NCI-H748 treated with DMSO at 0.1 percent for 48 hours (cell line): Measurements from ENCODE around the gene SLC37A4.
A peak's percentile ranks its signal among the peaks of the same experiment; 100 is the strongest.
"Not testable (repeated sequence)": the region's sequence is repeated elsewhere in the genome, so short reads cannot be mapped to it uniquely, and the experiment has no call there.

Experiments used
- DNase-seq: peaks from one replicate; lab custom pipeline; 2025; lab: John Stamatoyannopoulos, UW

The SLC37A4 gene

DNA sequence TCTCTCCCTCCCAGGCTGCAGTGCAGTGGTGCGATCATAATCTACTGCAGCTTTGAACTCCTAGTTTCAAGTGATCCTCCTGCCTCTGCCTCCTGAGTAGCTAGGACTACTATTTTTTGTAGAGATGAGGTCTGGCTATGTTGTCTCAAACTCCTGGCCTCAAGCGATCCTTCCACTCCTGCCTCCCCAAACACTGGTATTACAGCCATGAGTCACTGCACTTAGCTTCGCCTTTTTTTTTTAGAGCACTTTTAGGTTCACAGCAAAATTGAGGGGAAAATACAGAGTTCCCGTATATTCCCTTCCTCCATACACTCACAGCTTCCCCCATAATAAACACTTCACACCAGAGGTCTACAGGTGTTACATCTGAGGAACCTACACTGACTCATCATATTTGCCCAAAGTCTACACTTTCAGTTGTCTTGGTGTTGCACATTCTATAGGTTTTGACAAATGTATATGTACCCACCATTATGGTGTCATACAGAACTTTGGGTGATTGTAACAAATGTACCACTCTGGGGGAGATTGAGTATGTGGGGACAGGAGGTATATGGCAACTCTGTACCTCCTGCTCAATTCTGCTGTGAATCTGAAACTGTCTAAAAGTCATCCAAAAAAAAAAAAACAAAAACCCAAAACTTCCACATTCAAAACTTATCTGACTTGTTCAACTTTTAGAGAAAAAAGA, 11.3 kb upstream of the SLC37A4 start:
- DNase-seq = no peak

DNA sequence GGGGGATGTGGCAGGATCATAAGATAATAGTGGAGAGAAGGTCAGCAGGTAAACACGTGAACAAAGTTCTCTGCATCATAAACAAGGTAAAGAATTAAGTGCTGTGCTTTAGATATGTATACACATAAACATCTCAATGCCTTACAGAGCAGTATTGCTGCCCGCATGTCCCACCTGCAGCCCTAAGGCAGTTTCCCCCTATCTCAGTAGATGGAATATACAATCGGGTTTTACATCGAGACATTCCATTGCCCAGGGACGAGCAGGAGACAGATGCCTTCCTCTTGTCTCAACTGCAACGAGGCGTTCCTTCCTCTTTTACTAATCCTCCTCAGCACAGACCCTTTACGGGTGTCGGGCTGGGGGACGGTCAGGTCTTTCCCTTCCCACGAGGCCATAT, 8.8 kb upstream of the SLC37A4 start:
- not testable (repeated sequence) for DNase-seq

DNA sequence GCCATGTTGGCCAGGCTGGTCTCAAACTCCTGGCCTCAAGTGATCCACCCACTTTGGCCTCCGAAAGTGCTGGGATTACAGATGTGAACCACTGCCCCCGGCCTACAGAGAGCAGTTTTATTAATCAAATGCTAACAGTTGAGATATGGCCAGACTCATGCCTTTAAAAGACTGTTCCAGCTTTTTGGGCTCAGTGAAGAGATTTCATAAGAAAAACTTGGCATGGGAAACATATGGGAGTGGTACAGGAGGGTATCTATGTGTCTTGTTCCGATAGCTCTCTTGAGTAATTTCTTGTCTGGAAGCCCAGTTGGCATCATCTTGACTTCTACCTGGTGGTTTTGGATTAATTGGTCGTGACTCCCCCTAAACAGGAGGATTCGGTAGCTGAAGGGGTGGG, 8.2 kb upstream of the SLC37A4 start:
- no peak for DNase-seq

DNA sequence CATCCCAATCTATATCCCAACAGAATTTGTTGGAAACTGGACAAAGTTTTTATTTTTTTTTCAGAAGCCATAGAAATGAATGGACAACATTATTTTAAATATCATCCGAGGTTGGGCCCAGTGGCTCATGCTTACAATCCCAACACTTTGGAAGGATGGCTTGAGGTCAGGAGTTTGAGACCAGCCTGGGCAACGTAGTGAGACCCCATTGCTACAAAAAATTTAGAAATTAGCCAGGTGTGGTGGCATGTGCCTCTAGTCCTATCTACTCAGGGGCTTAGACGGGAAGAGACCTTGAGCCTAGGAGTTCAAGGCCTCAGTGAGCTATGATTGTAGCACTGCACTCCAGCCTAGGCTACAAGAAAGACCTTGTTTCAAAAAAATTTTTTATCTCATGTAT, 4.1 kb upstream of the SLC37A4 start:
- DNase-seq = no peak

DNA sequence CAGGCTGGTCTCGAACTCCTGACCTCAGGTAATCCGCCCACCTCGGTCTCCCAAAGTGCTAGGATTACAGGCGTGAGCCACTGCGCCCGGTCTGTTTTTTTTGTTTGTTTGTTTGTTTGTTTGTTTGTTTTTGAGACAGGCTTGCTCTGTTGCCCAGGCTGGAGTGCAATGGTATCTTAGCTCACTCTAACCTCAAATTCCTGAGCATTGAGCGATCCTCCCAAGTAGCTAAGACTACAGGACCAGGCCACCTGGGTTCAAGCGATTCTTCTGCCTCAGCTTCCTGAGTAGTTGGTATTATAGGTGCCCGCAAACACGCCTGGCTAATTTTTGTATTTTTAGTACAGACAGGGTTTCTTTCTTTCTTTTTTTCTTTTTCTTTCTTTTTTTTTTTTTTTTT, 2.7 kb upstream of the SLC37A4 start:
- not testable (repeated sequence) for DNase-seq

DNA sequence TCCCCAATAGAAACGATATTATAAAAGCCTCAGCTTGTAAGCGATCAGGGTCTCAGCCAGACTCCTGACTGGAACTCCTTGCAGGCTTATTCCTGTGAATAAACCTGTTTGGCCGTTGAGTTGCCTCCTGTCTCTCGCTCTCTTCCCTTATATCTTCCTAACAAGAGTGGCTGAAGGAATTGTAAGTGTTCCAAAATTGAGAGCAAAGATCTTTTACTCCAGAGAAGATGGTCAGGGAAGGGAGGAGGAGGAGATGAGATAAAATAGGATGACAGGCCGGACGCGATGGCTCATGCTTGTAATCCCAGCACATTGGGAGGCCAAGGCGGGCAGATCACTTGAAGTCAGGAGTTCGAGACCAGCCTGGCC, 1.2 kb upstream of the SLC37A4 start:
- DNase-seq = no peak

DNA sequence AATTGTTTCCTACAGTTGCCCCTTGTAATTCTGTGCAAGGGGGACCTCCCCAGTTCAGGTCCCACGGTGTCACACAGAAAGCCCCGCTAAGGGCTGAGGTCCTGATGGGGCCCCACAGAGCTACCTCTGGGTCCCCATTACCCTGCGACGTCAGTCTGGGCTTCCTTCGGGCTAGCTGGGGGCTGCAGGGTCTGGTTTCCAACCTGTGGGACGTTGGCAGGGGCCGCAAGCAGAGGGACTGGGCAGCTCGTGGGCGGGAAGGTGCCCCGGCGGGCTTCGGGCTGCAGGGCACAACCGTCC, 698 bp downstream of the SLC37A4 start:
- no peak for DNase-seq

DNA sequence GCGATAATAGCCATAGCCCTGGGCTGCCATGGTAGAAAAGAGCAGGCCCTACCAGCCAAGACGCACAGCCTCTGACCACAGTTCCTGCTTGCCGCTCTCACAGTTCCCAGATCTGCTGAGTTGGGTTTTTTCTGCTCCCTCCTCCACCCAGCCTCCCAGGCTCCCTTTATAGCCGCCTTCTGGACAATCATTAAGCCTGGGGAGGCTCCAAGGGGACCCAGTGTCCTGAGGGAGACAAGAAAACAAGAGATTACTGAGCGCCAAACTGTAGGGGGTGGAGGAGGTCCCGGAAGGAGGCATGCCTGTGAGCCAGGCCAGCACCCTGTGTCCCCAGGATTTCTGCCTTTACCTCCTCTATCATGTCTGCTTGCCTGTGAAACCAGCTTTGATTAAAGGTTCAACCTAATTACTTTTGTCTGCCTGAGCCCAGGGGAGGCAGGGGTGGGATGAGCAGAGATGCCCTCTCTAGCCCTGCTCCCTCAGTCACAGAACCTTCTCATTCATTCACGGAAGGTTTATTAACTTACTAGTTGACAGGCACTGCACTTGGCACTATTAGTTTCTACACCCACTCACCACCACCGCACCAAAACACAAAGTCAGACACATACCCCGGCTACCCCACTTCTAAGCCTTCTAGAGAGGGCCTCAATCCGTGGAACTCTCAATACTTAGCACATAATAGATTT, 1.2 kb downstream of the SLC37A4 start:
- DNase-seq = no peak

DNA sequence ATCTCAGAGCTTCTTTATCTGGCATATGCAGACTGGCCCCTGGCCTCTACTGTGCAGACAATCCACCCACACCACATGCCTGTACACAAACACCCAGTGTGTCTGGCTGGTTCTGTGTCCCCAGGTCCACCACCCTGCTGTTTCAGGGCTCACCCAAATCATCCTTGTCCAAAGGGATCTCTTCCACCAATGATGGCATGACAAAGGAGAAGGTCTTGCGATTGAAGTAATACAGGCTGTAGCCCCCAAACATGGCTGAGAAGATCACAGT, 1.7 kb downstream of the SLC37A4 start:
- no peak for DNase-seq

DNA sequence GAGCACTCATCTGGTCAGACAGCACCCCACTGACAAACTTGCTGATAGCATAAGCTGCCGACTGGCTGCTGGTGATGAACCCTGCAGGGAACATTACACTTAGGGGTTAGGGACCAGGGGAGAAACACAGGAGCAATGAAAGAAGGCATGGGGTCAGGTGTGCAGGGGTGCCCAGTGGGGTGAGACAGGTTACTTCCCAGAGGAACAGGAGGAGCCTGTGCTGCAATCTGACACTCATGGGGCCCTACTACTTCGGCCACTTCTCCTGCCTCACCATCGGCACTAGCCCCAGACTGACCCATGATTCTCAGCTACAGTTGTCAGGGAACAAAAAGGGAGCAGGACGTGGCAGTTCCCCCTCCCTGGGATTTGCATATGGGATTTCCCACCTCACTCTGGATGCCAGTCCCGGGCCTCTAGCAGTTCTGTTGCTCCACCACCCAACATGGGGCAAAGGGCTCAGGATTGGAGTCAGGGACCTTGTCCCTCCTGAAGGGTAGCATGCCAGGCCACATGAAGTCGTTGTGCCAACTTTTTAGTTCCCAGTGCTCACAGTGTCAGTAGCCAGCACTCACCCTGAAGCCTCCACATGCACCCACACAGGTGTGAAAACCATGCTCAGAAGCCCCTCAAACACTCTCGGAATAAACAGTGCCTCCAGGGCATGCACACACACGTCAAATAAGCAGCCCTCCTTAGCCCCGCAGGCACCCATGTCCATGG, 2.2 kb downstream of the SLC37A4 start:
- no peak for DNase-seq

DNA sequence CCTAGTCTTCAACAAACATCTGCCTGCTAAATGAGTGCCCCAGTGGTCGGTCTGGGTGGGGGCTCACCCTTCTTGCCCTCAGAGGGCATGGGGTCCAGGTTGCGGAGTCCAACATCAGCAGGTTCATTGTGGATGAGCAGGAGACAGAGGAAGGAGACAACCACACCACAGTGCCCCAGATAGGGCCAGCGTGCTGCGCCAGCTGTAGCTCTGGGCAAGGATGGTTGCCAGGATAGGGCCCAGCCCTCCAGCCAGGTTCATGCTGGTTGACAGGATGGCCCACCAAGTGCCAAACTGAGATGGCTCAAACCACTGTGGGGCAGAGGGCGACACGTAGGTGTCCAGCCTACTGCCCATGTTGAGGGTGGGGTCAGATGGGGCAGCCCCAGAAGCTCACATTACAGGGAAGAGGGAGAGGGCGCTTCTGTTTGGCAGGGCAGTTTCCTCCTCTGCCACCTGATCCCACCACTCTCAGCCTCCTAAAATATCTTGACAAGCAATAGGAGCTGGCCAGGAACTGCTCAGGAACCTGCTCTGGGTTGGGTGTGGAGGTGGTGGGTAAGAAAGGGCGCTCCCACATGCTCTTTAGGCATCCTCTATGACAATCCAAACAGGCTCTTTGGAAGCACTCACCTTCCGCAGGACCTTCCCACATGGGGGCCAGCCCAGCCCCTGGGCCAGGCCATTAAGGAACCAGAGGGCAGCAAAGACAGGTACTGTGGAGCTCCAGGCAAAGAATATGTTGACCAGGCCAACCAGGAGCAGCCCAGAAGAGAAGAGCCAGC, 2.9 kb downstream of the SLC37A4 start:
- DNase-seq = no peak

DNA sequence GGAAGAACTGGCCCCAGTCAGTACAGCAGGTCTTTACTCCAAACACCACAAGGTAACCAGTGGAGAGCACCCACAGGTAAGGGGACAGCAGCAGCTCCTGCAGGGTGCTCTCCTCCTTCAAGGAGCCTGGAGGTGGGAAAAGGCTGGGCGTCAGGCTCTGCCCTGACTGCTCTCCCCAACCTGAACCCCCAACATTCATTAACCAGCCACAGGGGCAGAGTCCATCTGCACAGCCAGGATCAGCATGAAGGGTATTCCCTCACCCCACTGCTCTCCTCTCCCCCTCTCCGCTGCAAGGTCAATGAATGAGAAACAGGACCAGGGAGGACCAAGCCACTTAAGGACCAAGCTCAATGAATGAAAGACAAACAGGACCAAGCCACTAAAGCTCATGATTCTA, 3.7 kb downstream of the SLC37A4 start:
- no peak for DNase-seq

DNA sequence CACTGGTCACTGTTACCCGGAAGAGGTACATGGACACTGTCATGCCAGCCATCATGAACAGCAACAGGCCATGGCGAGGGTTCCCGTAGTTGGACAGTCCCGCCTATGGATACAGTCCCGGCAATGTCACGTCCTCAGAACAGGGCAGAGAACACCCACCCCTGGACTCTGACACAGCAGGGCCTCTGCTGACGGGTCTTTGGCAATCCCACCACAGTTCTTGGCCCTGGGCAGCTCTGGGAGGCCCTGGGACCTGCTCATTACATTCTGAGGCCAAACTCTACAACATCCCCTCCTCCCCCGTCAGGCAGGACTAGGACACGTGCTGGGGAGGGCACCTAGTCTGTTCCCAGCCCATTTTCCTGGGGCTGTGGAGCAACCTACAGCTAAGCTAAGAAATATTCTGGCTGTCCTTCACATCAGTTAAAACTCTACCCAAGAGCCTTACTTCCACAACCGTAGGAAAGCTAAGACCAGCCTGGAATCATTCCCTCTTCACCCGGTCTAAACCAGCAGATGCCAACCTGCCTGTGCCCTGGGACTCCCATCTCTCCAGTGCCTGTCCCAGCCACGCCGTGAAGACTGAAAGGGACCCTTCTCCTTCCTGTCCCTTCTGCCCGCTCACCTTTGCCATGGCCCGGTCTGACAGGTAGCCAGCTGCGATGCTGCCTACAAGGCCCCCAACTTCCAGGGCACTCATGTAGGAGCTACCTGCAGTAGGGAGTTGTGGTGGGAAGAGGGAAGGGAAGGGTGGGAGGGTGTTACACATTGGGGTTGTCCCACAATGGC, 4.5 kb downstream of the SLC37A4 start:
- no peak for DNase-seq

DNA sequence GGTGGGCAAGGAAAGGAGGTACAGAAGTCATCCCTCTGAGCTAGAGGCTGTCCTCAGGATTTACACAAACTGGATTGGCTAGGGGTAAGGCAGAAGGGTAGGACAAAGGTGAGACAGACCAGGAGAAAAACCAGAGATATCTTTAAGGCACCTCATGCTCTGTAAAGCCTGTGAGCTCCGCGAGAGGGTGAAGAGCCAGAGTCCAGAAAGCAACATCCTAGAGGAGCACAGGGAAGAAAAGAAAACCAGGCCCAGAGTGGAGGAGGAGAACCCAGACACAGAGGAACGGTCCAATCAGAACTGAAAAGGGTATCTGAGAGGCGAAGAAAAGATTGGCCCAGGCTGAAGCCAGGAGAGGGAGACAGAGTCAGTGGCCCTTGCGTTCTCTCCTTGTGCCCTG, 5.1 kb downstream of the SLC37A4 start:
- no peak for DNase-seq

DNA sequence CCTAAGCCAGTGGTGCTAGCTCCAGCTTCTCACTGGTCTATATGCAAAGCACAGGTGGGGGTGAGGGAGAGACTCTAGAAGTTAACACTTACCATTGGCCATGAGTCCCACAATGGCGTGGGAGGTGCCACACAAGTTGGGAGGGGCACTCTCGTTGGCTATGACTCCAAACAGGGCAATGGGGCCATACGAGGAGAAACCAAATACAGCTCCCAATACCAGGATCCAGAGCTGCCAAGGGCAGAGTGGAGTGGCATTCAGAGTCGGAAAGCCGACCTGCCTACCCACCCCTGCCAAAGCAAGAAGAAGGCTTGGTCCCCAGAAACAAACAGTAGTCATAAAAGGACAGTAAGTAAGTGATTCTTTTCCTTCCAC, 5.6 kb downstream of the SLC37A4 start:
- DNase-seq = no peak

DNA sequence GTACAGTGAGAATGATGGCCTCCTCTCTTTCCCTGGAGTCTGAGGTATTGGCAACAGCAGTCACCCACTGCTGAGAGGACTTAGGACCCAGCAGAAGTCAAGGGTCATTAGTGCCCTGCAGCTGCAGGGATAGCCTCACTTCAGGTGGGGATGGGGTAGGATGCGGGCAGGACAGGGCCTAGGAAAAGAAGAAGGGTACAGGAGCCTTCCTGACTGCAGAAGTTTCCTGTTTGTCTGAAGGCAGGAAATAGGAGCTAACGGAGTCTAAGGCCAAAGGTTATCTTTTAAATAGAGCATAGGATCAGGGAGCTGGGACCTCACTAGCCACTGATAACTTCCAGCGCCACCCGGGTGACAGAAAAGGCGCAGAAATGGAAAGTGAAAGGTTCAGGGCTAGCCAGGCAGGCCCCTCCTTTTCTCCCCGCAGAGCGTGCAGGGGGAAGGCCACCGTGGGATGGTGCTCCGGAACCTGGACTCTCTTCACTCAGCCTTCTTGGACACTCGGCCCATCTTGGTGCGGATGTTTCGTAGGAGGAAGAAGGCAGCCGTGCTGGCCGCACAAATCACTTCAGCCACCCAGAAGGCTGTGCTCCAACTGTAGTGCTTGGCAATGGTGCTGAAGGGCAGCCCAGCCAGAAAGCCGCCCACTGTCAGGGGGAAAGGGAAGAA, 6.1 kb downstream of the SLC37A4 start:
- DNase-seq = no peak

DNA sequence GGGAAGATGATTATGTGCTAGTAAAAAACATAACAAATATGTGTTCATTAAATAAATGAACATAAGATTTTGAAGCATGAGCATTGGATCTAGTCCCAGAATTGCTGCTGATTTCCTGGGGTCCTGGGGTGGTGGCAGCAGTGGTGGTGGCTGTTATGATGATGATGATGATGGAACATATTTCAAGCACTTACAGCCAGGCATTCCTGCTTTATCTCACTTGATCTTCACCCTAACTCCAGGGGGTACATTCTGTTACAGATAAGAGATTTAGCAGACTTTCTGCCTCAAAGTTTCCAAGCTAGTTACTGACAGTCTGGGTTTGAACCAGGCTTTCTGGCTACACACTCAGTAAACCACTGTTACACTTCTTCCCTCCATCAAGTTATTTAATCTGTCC, 6.9 kb downstream of the SLC37A4 start:
- DNase-seq = no peak

DNA sequence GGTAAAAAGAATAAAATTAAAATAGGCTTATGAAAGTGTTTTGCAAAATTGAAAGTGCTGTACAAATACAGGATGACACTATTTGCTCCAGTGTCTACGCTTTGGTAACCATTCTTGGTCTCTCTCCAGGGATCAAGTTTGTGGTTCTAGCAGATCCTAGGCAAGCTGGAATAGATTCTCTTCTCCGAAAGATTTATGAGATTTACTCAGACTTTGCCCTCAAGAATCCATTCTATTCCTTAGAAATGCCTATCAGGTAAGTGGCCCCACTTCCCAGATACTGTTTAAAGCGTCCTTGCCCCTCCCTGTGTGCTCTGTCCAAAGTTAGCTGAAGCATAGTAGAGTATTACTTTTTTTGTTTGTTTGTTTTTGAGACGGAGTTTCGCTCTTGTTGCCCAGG, 9.0 kb downstream of the SLC37A4 start:
- DNase-seq = no peak

DNA sequence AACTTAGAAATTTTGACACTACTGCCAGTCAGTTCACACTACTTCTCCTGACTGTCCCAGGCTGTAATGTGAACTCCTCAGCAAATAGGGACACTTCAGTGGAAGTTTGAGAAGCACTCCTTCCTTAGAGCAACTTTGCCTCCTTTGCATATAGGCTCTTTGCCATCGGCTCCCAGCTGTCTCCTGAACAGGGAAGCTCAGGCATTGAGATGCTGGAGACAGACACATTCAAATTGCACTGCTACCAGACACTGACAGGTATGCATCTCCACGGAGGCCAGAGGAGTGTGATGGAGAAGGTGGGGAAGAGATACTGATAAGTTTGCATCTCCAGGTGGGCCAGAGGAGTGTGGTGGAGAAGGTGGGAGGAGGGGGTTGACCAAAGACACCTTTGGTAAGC, 10.7 kb downstream of the SLC37A4 start:
- no peak for DNase-seq

DNA sequence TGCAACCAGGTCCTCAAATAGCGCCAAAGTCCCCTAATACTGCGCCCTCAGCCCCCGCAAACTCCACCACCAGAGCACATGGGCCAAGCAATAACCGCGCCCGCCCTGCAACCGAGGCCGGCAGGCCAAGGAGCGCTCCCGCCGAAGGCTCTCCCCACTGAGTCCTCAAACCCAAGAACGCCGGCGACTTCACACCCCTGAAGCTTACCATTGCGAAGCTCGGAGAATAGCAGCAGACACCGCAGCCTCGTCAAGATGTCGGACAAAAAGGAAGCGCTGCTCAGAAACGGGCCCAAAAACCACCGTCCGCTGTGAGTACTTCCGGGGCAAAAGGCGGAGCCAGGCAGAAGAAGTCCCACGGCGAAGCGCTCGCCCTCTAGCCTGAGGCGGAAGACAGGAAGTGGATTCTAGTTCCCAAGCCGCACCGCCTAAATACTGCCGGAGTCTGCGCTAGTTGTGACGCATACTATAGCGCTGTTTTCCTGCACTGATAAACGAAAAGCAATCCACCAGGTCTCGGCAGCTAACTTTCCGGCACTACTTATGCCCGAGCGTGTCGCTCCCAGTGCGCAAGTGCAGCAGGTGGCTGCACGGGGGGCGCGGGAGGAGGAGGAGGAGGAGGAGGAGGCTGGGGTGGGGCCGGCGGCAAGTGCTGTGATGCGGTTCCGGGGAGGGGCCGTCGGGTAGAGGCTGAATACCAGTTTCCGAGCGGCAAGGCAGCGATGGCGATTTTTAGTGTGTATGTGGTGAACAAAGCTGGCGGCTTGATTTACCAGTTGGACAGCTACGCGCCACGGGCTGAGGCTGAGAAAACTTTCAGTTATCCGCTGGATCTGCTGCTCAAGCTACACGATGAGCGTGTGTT, 12.4 kb downstream of the SLC37A4 start, which contains the start of the genes RPS25 and TRAPPC4:
Gene RPS25, minus strand, starts transcription at position 270 of the 865 bp plus-strand sequence. Its CDS starts 59 bp downstream, at position 211.
Gene TRAPPC4, plus strand, starts transcription at position 693 of the 865 bp plus-strand sequence. Its CDS starts 30 bp downstream, at position 723.
- DNase-seq = peak; percentile 74
